DOHH2 (cell line): ENCODE measurements around the gene TMEM244.
"Not testable (repeated sequence)": the region's sequence is repeated elsewhere in the genome, so short reads cannot be mapped to it uniquely, and the experiment has no call there.

Source experiments
- H3F3A ChIP-seq: fragments of 200-600 bp; sonication (generic), shearing (Covaris generic); 2 replicates; pipeline ENCODE4 v1.6.0; 2016; ENCODE audit warnings: antibody characterized with exemption, mild to moderate bottlenecking; ENCODE audit not compliant: control insufficient read depth, insufficient read depth
- H3K27ac ChIP-seq: fragments of 200-600 bp; sonication (generic); 2 replicates; pipeline ENCODE4 v1.5.1; 2014; ENCODE audit warnings: low read depth, mild to moderate bottlenecking, low read length, moderate library complexity
- H3K27me3 ChIP-seq: fragments of 200-600 bp; sonication (generic); 2 replicates; pipeline ENCODE4 v1.6.1; 2014; ENCODE audit warnings: mild to moderate bottlenecking, low read length, mixed read lengths; ENCODE audit not compliant: control insufficient read depth
- H3K36me3 ChIP-seq: fragments of 200-600 bp; sonication (generic); 2 replicates; pipeline ENCODE4 v1.6.1; 2014; ENCODE audit warnings: mild to moderate bottlenecking, low read length, moderate library complexity, mixed read lengths; ENCODE audit not compliant: control insufficient read depth
- H3K4me1 ChIP-seq: fragments of 200-600 bp; sonication (generic); 2 replicates; pipeline ENCODE4 v1.6.1; 2014; ENCODE audit warnings: mild to moderate bottlenecking, low read length, mixed read lengths; ENCODE audit not compliant: control insufficient read depth
- H3K4me2 ChIP-seq: fragments of 200-600 bp; sonication (generic); 2 replicates; pipeline ENCODE4 v1.6.0; 2014; ENCODE audit warnings: mild to moderate bottlenecking, low read length, moderate library complexity
- H3K4me3 ChIP-seq: fragments of 200-600 bp; sonication (generic); 2 replicates; pipeline ENCODE4 v1.5.1; 2014; ENCODE audit warnings: mild to moderate bottlenecking, low read length, mixed read lengths
- H3K79me2 ChIP-seq: fragments of 200-600 bp; sonication (generic); 2 replicates; pipeline ENCODE4 v1.6.1; 2014; ENCODE audit warnings: mild to moderate bottlenecking, low read length, mixed read lengths; ENCODE audit not compliant: control insufficient read depth
- H3K9me2 ChIP-seq: fragments of 200-600 bp; sonication (generic); replicated peaks from 2 replicates; pipeline ENCODE4 v1.6.1; 2014; ENCODE audit warnings: mild to moderate bottlenecking, low read length, mixed read lengths; ENCODE audit not compliant: control insufficient read depth
- H3K9me3 ChIP-seq: fragments of 200-600 bp; sonication (generic); 2 replicates; pipeline ENCODE4 v1.6.1; 2014; ENCODE audit warnings: antibody characterized with exemption, low read length, mixed read lengths; ENCODE audit not compliant: control insufficient read depth, insufficient read depth
- H4K20me1 ChIP-seq: fragments of 200-600 bp; sonication (generic); 2 replicates; pipeline ENCODE4 v1.6.0; 2014; ENCODE audit warnings: low read depth, mild to moderate bottlenecking, antibody characterized with exemption, low read length, moderate library complexity; ENCODE audit not compliant: control insufficient read depth, insufficient read depth
- EZH2phosphoT487 ChIP-seq: fragments of 200-600 bp; sonication (generic); IDR thresholded peaks from 2 replicates; pipeline ENCODE4 v1.6.1; 2017; ENCODE audit warnings: borderline replicate concordance, mild to moderate bottlenecking, antibody characterized with exemption, low read length, moderate library complexity, mixed read lengths
- TF ChIP-seq, protein P1 (sequence below): fragments of 200-600 bp; sonication (generic); IDR thresholded peaks from one replicate; pipeline ENCODE4 v1.5.1; 2014; ENCODE audit warnings: antibody characterized with exemption, mild to moderate bottlenecking, low read depth, low read length; ENCODE audit not compliant: poor library complexity, severe bottlenecking

Gene TMEM244

DNA sequence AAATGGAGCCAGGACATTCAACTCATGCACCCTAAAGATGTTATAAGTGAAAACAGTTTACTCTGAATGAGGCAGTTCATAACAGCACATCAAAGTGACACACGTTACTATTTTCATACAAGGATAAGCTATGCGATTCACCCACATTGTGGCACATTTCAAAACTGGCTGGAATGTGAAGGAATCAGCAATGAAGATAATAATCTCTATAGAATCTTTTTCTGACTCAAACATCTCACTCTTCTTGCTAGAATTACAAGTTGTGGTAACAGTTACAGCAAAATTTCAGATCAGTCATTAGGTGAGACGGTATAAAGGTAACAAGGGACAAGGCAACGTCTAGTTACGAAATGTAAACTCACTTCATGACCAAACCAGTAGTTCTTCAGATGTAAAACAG is 17.5 kb downstream of the TMEM244 start:
- no peaks in the 10 kb centered on the region for H4K20me1 ChIP-seq
- no peaks in the 10 kb centered on the region for H3K9me3 ChIP-seq
- no peak for TF ChIP-seq EZH2phosphoT487
- TF ChIP-seq, protein P1, sequence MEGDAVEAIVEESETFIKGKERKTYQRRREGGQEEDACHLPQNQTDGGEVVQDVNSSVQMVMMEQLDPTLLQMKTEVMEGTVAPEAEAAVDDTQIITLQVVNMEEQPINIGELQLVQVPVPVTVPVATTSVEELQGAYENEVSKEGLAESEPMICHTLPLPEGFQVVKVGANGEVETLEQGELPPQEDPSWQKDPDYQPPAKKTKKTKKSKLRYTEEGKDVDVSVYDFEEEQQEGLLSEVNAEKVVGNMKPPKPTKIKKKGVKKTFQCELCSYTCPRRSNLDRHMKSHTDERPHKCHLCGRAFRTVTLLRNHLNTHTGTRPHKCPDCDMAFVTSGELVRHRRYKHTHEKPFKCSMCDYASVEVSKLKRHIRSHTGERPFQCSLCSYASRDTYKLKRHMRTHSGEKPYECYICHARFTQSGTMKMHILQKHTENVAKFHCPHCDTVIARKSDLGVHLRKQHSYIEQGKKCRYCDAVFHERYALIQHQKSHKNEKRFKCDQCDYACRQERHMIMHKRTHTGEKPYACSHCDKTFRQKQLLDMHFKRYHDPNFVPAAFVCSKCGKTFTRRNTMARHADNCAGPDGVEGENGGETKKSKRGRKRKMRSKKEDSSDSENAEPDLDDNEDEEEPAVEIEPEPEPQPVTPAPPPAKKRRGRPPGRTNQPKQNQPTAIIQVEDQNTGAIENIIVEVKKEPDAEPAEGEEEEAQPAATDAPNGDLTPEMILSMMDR: no peak
- no peak overlapping the region for H3K27ac ChIP-seq
- H3K4me1 ChIP-seq: no peaks in the 10 kb centered on the region
- no peaks in the 10 kb centered on the region for H3K27me3 ChIP-seq
- no peaks in the 10 kb centered on the region for H3K9me2 ChIP-seq
- H3K36me3 ChIP-seq: no peaks in the 10 kb centered on the region
- no peaks in the 10 kb centered on the region for H3K79me2 ChIP-seq
- H3K4me3 ChIP-seq: no peak overlapping the region
- H3K4me2 ChIP-seq: no peak overlapping the region
- H3F3A ChIP-seq: no peaks in the 10 kb centered on the region

DNA sequence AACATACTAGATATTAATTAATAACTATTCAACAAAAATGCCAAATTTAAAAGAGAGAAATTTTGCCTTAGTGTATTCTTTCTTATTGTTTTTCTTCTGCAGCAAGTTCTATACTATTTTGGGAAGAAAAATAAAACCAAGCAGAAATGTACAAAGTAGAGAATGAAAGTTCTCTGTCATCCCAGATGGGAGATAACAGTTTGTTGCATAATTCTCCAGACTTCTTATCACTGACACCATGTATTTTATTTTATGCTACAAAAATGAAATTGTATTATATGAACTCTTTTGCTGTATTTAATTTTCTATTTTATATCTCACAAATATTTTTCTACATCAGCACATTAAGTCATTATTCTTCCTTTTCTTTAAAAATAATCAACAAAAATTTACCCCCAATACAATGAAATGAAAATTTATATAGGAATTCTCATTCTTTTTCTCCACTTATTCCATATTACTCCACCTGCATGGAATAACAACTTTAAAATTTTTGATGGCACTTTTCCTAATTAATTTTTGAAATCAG is 18.2 kb downstream of the TMEM244 start:
- no peak overlapping the region for H3K4me3 ChIP-seq
- no peaks in the 10 kb centered on the region for H3F3A ChIP-seq
- no peak overlapping the region for H3K27ac ChIP-seq
- no peak for TF ChIP-seq EZH2phosphoT487
- TF ChIP-seq, protein P1: no peak
- no peaks in the 10 kb centered on the region for H3K36me3 ChIP-seq
- no peaks in the 10 kb centered on the region for H3K27me3 ChIP-seq
- no peaks in the 10 kb centered on the region for H3K79me2 ChIP-seq
- no peaks in the 10 kb centered on the region for H3K9me2 ChIP-seq
- H3K4me1 ChIP-seq: no peaks in the 10 kb centered on the region
- no peaks in the 10 kb centered on the region for H3K9me3 ChIP-seq
- no peaks in the 10 kb centered on the region for H4K20me1 ChIP-seq
- H3K4me2 ChIP-seq: no peak overlapping the region

DNA sequence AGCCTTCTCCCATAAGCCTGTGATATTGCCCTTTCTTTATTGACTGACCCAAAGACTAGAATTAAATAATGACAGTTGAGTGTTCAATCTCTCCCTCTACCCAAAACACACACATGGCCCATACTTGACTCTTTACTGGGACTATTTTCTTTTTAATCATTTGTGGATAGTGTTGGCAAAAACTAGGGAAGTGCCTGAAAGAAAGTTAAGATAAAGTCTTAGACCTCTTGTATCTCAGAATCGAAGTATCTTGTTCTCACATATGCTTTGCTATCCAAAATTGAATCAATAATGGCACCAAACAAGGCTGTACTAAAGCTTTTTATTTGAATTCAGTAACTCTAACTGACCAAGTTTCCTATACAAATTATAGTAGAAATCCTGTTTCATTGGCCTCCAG is 19.0 kb downstream of the TMEM244 start:
- no peaks in the 10 kb centered on the region for H3K27me3 ChIP-seq
- H3K4me3 ChIP-seq: no peak overlapping the region
- no peaks in the 10 kb centered on the region for H3K9me3 ChIP-seq
- H3K9me2 ChIP-seq: no peaks in the 10 kb centered on the region
- no peak overlapping the region for H3K27ac ChIP-seq
- H4K20me1 ChIP-seq: no peaks in the 10 kb centered on the region
- no peaks in the 10 kb centered on the region for H3F3A ChIP-seq
- TF ChIP-seq, protein P1: no peak
- no peak for TF ChIP-seq EZH2phosphoT487
- no peaks in the 10 kb centered on the region for H3K4me1 ChIP-seq
- H3K79me2 ChIP-seq: no peaks in the 10 kb centered on the region
- no peaks in the 10 kb centered on the region for H3K36me3 ChIP-seq
- no peak overlapping the region for H3K4me2 ChIP-seq

DNA sequence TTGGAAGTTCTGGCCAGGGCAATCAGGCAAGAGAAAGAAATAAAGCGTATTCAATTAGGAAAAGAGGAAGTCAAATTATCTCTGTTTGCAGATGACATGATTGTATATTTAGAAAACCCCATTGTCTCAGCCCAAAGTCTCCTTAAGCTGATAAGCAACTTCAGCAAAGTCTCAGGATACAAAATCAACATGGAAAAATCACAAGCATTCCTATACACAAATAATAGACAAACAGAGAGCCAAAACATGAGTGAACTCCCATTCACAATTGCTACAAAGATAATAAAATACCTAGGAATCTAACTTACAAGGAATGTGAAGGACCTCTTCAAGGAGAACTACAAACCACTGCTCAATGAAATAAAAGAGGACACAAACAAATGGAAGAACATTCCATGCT is 21.6 kb downstream of the TMEM244 start:
- not testable (repeated sequence) for H3K4me3 ChIP-seq, H3K27ac ChIP-seq, H3K9me2 ChIP-seq, H3K79me2 ChIP-seq, H3K27me3 ChIP-seq, H3K9me3 ChIP-seq, H3K36me3 ChIP-seq, H4K20me1 ChIP-seq, H3F3A ChIP-seq, H3K4me1 ChIP-seq, H3K4me2 ChIP-seq
